Measurements from ENCODE around the gene DUSP1. TPM values are rescaled to one million over a fixed set of nuclear protein-coding genes. Genes with fewer than 3 reads are reported as not detected.

DUSP1 gene
- total RNA-seq, 1 experiment from 2014 or later: 16.6 TPM

- Histone ChIP-seq H3K4me2 (ENCODE audit: low read length) (no peak overlapping the region), H2AFZ (ENCODE audit: low read depth, low read length, poor library complexity, severe bottlenecking) (no peak overlapping the region), H3K9me3 (ENCODE audit: control insufficient read depth in 1 of 2, insufficient read depth in 1 of 2, low read depth in 1 of 2, low read length in 2 of 2) (0 out of 4 replicates have a peak, but pooled peaks cover 0 to 4% of the 10 kb centered on the region in 2 experiments), H4K20me1 (ENCODE audit: insufficient read depth) (no peaks in the 10 kb centered on the region), H3K79me2 (ENCODE audit: insufficient read depth, low read length) (no peaks in the 10 kb centered on the region), H3K27me3 (ENCODE audit: insufficient read depth, low read length) (no peaks in the 10 kb centered on the region), H3K9me2 (ENCODE audit: insufficient read depth) (no peaks in the 10 kb centered on the region), H3K27ac (ENCODE audit: low read depth, low read length) (no peak overlapping the region), H3K4me3 (replicated peaks in 1 of 2; ENCODE audit: low read depth in 1 of 2, low read length in 2 of 2) (no peak overlapping the region), H3K4me1 (ENCODE audit: control insufficient read depth in 1 of 2, insufficient read depth in 2 of 2, low read length in 2 of 2) (no peaks in the 10 kb centered on the region; a peak in 1 of 4 replicates), H3K36me3 (ENCODE audit: control insufficient read depth in 1 of 2, insufficient read depth in 2 of 2, low read length in 2 of 2) (no peaks in the 10 kb centered on the region), H3K9ac (ENCODE audit: low read length) (no peak overlapping the region)
- no peak for TF ChIP-seq EGR1 (IDR thresholded peaks at IDR 0.05; ENCODE audit: low read depth)
- TF ChIP-seq ELF1 (IDR thresholded peaks at IDR 0.05; ENCODE audit: borderline replicate concordance, low read depth): no peak
- TF ChIP-seq POLR2A (IDR thresholded peaks at IDR 0.05; ENCODE audit: borderline replicate concordance, extremely low read depth, insufficient read depth, insufficient read length): no peak
- TF ChIP-seq REST (IDR thresholded peaks at IDR 0.05; ENCODE audit: low read depth): no peak
- no peak for TF ChIP-seq TCF7L2 (IDR thresholded peaks at IDR 0.05; ENCODE audit: borderline replicate concordance, extremely low read depth, insufficient read depth, insufficient read length)
- TF ChIP-seq SIN3A (IDR thresholded peaks at IDR 0.05; ENCODE audit: low read depth): no peak
- TF ChIP-seq CBX3 (IDR thresholded peaks at IDR 0.05; ENCODE audit: low read depth): no peak
- TF ChIP-seq ZBTB33 (IDR thresholded peaks at IDR 0.05; ENCODE audit: extremely low read depth, insufficient replicate concordance, low read length): no peak
- no peak for TF ChIP-seq SP1 (IDR thresholded peaks at IDR 0.05; ENCODE audit: low read depth)
- no peak for TF ChIP-seq JUND (IDR thresholded peaks at IDR 0.05)
- no peak for TF ChIP-seq ZFX (IDR thresholded peaks at IDR 0.05)
- TF ChIP-seq CEBPB (IDR thresholded peaks at IDR 0.05; ENCODE audit: low read depth): no peak
- TF ChIP-seq CTCF (IDR thresholded peaks at IDR 0.05 in 2 of 3, conservative IDR thresholded peaks at IDR 0.05 in 1 of 3; ENCODE audit: borderline replicate concordance in 1 of 3, insufficient read depth in 1 of 3, low read depth in 2 of 3, low read length in 2 of 3): no peak
- no peak for TF ChIP-seq YY1 (IDR thresholded peaks at IDR 0.05; ENCODE audit: extremely low read depth, insufficient replicate concordance, low read depth, low read length)
- TF ChIP-seq ATF3 (IDR thresholded peaks at IDR 0.05): no peak
- TF ChIP-seq MAX (IDR thresholded peaks at IDR 0.05): no peak
- no peak for TF ChIP-seq FOSL1 (IDR thresholded peaks at IDR 0.05; ENCODE audit: low read depth)
- no peak for TF ChIP-seq POLR2AphosphoS5 (IDR thresholded peaks at IDR 0.05; ENCODE audit: low read depth, low read length)
- TF ChIP-seq EZH2 (IDR thresholded peaks at IDR 0.05): no peak
- no peak for TF ChIP-seq SRF (IDR thresholded peaks at IDR 0.05; ENCODE audit: low read depth)
- no peak for ATAC-seq
- no peak for DNase-seq (ENCODE audit: low read depth, low spot score)
- POLR2A ChIA-PET: no interaction called here
- CTCF ChIA-PET: no interaction called here
- RAD21 ChIA-PET (ENCODE audit: low non-redundant PET in 1 of 2, low total read pairs in 2 of 2, uncharacterized antibody in 2 of 2, unreplicated experiment in 2 of 2): no interaction called here
- intact Hi-C loops (cut with micrococcal nuclease): no loop called here
- BruUV-seq (replicated peaks): no TSS peak
Measured at GRCh38 chr5:172758077-172758833, 12.7 kb downstream of the DUSP1 start.

Data from HCT116 (cell line).